ENCODE measurements around the gene LRRC8D. TPM values are rescaled to one million over a fixed set of nuclear protein-coding genes. Genes with fewer than 3 reads are reported as not detected.

LRRC8D gene
- total RNA-seq, 1 donor from 2014 or later = 30.6 TPM

DNA sequence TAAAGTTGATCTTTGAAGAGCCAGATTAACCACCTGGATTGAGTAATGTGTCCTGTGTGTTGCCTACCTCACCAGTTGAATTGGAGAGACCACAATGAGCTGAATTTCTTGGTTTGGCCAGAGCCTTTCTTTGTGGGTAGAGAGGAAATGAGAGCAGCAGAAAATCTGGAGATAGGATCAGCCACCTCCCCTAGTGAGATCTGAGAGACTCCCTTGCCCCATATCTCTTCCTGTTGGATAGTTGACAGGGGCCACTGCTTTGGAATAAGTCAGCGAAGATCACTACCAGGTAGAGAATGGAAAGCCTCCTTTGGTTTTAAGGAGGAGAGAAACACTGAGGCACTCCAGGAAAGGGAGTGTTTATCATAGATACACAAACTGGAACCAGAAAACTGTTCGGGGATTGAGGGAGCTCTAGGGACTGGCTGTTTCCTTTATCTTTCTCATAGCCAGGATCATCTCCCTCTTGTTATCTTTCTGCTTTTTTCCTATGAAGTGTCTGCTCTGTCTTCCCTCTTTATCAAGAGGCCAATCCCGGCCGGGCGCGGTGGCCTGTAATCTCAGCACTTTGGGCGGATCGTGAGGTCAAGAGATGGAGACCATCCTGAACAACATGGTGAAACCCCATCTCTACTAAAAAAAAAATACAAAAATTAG, 152.8 kb downstream of the LRRC8D start:
- no peak for DNase-seq (ENCODE audit: low read depth)
- no peaks in the 10 kb centered on the region for H3K36me3 ChIP-seq (ENCODE audit: control insufficient read depth, insufficient read depth, low read length)
- H3K27me3 ChIP-seq (ENCODE audit: control insufficient read depth, insufficient read depth, low read length) = no peaks in the 10 kb centered on the region
- H3K4me3 ChIP-seq (ENCODE audit: low read depth, low read length) = no peak overlapping the region
- TF ChIP-seq, protein P1, sequence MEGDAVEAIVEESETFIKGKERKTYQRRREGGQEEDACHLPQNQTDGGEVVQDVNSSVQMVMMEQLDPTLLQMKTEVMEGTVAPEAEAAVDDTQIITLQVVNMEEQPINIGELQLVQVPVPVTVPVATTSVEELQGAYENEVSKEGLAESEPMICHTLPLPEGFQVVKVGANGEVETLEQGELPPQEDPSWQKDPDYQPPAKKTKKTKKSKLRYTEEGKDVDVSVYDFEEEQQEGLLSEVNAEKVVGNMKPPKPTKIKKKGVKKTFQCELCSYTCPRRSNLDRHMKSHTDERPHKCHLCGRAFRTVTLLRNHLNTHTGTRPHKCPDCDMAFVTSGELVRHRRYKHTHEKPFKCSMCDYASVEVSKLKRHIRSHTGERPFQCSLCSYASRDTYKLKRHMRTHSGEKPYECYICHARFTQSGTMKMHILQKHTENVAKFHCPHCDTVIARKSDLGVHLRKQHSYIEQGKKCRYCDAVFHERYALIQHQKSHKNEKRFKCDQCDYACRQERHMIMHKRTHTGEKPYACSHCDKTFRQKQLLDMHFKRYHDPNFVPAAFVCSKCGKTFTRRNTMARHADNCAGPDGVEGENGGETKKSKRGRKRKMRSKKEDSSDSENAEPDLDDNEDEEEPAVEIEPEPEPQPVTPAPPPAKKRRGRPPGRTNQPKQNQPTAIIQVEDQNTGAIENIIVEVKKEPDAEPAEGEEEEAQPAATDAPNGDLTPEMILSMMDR (IDR thresholded peaks at IDR 0.05; ENCODE audit: insufficient read depth, low read length, poor library complexity, severe bottlenecking) = no peak

DNA sequence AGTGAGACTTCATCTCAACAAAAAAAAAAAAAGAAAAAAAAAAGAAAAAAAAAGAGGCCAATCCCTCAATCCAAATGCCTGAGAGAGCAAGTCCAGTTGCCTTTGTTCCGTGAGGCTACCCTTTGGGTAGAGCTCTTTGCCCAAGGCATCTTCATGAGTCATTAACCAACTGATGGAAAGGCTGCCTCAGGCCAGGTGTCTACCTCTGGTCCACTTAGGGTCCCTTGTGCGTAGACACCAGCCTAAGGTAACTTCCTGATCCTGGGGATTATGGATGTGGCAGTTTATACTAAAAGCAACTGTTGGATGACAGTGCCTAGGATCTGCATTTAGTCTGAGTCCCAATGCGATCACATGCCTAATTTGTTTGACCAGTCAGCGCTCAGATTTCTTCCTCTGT, 153.4 kb downstream of the LRRC8D start:
- no peaks in the 10 kb centered on the region for H3K27me3 ChIP-seq (ENCODE audit: control insufficient read depth, insufficient read depth, low read length)
- TF ChIP-seq, protein P1 (IDR thresholded peaks at IDR 0.05; ENCODE audit: insufficient read depth, low read length, poor library complexity, severe bottlenecking) = no peak
- H3K36me3 ChIP-seq (ENCODE audit: control insufficient read depth, insufficient read depth, low read length) = no peaks in the 10 kb centered on the region
- DNase-seq (ENCODE audit: low read depth) = no peak
- H3K4me3 ChIP-seq (ENCODE audit: low read depth, low read length) = no peak overlapping the region

DNA sequence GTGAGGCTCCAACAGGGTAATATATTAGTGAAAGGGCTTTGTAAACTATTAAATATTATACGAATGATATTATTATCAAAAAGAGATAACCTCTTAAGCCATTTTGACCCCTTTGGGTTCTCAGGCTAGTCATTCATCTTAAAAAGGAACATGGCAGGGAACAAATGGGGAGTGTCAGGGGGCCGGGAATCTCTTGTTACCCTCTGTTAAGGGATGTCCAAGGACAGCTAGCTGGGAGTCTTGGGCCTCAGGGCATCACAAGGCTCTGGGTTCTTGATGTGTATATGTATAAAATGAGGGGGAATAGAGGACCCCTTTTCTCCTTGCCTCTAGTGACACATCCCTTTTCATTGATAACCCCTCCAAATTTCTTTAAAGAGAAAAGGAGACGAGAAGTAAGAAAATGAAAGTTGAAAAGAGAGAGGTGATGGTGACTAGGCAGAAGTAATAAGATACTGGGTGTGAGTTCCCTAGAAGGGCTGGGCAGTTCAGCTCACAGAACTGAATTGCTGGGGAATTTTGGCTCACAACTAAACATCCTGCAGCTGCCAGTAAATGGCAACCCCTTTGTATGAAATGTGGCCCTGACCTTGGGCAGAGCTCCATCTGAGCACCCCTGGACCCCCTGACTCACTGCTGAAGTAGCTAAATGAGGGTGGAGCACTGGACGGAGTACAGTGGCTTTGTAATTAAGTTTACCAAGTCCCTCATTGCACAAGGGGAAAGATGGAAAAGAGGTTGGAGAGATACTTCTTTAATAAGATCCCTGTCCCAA, 154.1 kb downstream of the LRRC8D start:
- Histone ChIP-seq H3K36me3 (ENCODE audit: control insufficient read depth, insufficient read depth, low read length) (no peaks in the 10 kb centered on the region), H3K4me3 (ENCODE audit: low read depth, low read length) (no peak overlapping the region), H3K27me3 (ENCODE audit: control insufficient read depth, insufficient read depth, low read length) (no peaks in the 10 kb centered on the region)
- no peak for DNase-seq (ENCODE audit: low read depth)
- TF ChIP-seq, protein P1 (IDR thresholded peaks at IDR 0.05; ENCODE audit: insufficient read depth, low read length, poor library complexity, severe bottlenecking) = no peak

DNA sequence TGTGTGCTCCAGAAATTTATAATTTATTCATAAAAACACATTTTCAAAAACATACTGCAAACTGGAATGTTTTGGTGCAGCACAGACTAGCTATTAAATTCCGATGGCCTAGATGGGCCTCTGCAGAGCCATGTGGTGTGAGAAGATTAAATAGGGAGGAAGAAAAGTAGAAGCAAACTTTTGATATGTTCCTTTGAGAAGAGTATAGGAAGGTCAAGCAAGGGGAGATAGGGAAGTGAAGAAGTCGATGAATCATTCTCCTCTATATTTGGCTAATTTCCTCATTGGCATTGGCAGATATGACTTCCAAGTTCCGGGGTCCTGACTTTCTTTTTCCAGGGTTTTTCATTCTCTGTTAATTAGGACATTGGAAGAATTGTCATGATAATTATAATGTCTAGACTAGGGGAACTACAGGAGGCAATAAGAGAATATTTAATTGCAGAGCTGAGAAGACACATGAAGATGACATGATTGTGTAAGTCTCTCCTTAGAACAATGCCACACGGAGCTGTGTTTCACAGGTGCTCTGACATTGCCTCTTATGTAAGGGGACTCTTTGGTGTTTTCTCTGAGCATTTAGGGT, 154.8 kb downstream of the LRRC8D start:
- no peak for DNase-seq (ENCODE audit: low read depth)
- TF ChIP-seq, protein P1 (IDR thresholded peaks at IDR 0.05; ENCODE audit: insufficient read depth, low read length, poor library complexity, severe bottlenecking) = no peak
- Histone ChIP-seq H3K36me3 (ENCODE audit: control insufficient read depth, insufficient read depth, low read length) (no peaks in the 10 kb centered on the region), H3K4me3 (ENCODE audit: low read depth, low read length) (no peak overlapping the region), H3K27me3 (ENCODE audit: control insufficient read depth, insufficient read depth, low read length) (no peaks in the 10 kb centered on the region)

DNA sequence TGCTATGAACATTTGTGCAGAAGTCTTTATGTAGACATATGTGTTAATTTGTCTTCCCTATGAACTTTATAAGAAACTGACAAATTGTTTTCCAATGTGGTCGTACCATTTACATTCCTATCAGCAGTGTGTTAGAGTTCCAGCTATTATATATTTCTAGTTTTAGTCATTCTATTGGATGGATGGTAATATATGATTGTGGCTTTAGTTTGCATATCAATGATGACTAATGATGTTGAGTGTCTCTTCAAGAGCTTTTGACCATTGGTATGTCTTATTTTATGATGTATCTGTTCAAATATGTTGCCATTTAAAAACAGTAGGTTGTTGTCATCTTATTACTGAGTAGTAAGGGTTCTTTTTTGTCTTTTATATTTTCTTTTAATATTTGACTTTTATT, 157.9 kb downstream of the LRRC8D start:
- Histone ChIP-seq H3K27me3 (ENCODE audit: control insufficient read depth, insufficient read depth, low read length) (no peaks in the 10 kb centered on the region), H3K4me3 (ENCODE audit: low read depth, low read length) (no peak overlapping the region), H3K36me3 (ENCODE audit: control insufficient read depth, insufficient read depth, low read length) (no peaks in the 10 kb centered on the region)
- TF ChIP-seq, protein P1 (IDR thresholded peaks at IDR 0.05; ENCODE audit: insufficient read depth, low read length, poor library complexity, severe bottlenecking) = no peak
- no peak for DNase-seq (ENCODE audit: low read depth)
